ENCODE measurements around the gene GLIS2. TPM values are rescaled to one million over a fixed set of nuclear protein-coding genes. Genes with fewer than 3 reads are reported as not detected.

Gene GLIS2
- total and polyA plus RNA-seq, 2 donors (not counting 1 experiment from before 2014, with no cell fraction given): 4.0 to 6.0 TPM

DNA sequence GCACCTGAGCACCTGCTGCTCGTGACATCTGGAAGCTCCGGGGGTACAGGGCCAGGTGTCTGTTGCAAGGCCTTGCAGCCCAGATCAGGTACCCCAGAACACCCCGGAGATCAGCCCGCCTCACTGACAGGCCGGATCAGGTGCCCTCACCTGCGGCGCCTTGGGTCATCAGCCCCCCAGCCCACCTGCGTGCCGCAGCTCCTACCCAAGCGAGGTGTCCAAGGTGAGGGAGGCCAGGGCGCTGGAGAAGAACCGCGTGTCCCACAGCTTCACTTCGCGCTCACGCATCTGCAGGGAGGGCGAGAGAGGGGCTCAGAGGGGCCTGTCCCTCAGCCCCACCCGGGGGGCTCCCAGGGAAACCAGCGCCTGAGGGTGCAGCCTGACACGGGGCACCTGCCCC, 71.9 kb downstream of the GLIS2 start:
- Histone ChIP-seq H3K27me3 (ENCODE audit: control insufficient read depth, insufficient read depth, low read length) (no peaks in the 10 kb centered on the region), H3K9me3 (ENCODE audit: control insufficient read depth, insufficient read depth, low read depth, low read length) (no peaks in the 10 kb centered on the region), H3K36me3 (ENCODE audit: control insufficient read depth, insufficient read depth, low read length) (peaks cover 18% of the 10 kb centered on the region), H3K4me1 (ENCODE audit: control insufficient read depth, extremely low read depth, insufficient read depth, low read length) (peaks cover 74% of the 10 kb centered on the region), H3K27ac (ENCODE audit: insufficient read depth, low read length) (peak overlapping the region; percentile 34), H3K79me2 (ENCODE audit: control insufficient read depth, insufficient read depth, low read length) (peaks cover 3% of the 10 kb centered on the region), H3K4me2 (ENCODE audit: extremely low read depth, insufficient read depth, low read length) (no peak overlapping the region), H3K9ac (ENCODE audit: insufficient read depth, low read length) (no peak overlapping the region), H4K20me1 (ENCODE audit: control insufficient read depth, extremely low read depth, insufficient read depth, low read length) (no peaks in the 10 kb centered on the region), H3K4me3 (replicated peaks in 1 of 4; ENCODE audit: control extremely low read depth in 1 of 4, insufficient read depth in 1 of 4, low read depth in 3 of 4, low read length in 4 of 4) (no peak overlapping the region), H2AFZ (ENCODE audit: low read length) (no peak overlapping the region)
- no peak for TF ChIP-seq EZH2 (IDR thresholded peaks at IDR 0.05; ENCODE audit: low read length, missing control alignments)
- TF ChIP-seq, protein P1, sequence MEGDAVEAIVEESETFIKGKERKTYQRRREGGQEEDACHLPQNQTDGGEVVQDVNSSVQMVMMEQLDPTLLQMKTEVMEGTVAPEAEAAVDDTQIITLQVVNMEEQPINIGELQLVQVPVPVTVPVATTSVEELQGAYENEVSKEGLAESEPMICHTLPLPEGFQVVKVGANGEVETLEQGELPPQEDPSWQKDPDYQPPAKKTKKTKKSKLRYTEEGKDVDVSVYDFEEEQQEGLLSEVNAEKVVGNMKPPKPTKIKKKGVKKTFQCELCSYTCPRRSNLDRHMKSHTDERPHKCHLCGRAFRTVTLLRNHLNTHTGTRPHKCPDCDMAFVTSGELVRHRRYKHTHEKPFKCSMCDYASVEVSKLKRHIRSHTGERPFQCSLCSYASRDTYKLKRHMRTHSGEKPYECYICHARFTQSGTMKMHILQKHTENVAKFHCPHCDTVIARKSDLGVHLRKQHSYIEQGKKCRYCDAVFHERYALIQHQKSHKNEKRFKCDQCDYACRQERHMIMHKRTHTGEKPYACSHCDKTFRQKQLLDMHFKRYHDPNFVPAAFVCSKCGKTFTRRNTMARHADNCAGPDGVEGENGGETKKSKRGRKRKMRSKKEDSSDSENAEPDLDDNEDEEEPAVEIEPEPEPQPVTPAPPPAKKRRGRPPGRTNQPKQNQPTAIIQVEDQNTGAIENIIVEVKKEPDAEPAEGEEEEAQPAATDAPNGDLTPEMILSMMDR (conservative IDR thresholded peaks at IDR 0.05 in 1 of 2, IDR thresholded peaks at IDR 0.05 in 1 of 2; ENCODE audit: low read depth in 1 of 2, low read length in 2 of 2): no peak
- DNase-seq (ENCODE audit: low read depth in 2 of 2): no peak

DNA sequence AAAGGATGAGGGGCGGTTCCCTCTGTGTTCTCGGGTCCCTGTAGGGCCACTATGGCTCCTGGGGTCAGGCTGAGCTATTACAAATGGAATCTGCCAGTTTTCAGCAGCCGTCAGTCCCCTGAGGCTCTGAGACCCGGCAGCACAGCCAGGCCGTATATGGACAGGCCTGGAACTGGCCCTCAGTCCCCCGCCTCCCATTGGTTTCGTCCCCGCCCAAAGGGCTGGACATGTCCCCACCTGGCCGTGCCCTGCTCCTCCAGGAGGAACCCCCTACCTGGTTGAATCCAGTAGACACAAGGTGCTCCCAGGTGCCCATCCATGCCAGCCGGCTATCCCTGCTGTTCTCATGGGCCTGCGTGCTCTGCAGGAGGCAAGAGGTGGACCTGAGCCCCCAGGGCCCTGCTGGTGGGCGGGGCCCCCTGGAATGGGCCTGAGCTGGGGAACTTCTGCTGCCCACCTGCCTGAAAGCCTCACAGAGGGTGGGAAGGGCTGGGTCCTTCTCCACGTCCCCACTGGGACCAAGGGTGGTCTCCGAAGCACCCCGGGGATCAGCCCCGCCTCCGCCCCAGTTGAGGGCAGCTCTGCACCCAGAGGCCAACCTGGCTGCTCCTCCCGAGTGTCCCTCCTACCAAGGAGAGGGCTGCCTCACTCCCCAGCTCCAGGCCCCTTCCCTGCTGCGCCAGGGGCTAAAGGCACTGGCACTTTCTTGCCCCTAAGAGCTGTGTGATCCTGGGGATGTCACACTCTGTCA, 72.6 kb downstream of the GLIS2 start:
- Histone ChIP-seq H3K36me3 (ENCODE audit: control insufficient read depth, insufficient read depth, low read length) (peaks cover 14% of the 10 kb centered on the region), H2AFZ (ENCODE audit: low read length) (no peak overlapping the region), H3K9ac (ENCODE audit: insufficient read depth, low read length) (peak overlapping the region; percentile 55), H3K9me3 (ENCODE audit: control insufficient read depth, insufficient read depth, low read depth, low read length) (no peaks in the 10 kb centered on the region), H4K20me1 (ENCODE audit: control insufficient read depth, extremely low read depth, insufficient read depth, low read length) (no peaks in the 10 kb centered on the region), H3K79me2 (ENCODE audit: control insufficient read depth, insufficient read depth, low read length) (no peaks in the 10 kb centered on the region), H3K27ac (ENCODE audit: insufficient read depth, low read length) (peak overlapping the region; percentile 67), H3K4me3 (replicated peaks in 1 of 4; ENCODE audit: control extremely low read depth in 1 of 4, insufficient read depth in 1 of 4, low read depth in 3 of 4, low read length in 4 of 4) (no peak overlapping the region), H3K4me1 (ENCODE audit: control insufficient read depth, extremely low read depth, insufficient read depth, low read length) (peaks cover 80% of the 10 kb centered on the region), H3K4me2 (ENCODE audit: extremely low read depth, insufficient read depth, low read length) (no peak overlapping the region), H3K27me3 (ENCODE audit: control insufficient read depth, insufficient read depth, low read length) (no peaks in the 10 kb centered on the region)
- TF ChIP-seq, protein P1 (conservative IDR thresholded peaks at IDR 0.05 in 1 of 2, IDR thresholded peaks at IDR 0.05 in 1 of 2; ENCODE audit: low read depth in 1 of 2, low read length in 2 of 2): no peak
- TF ChIP-seq EZH2 (IDR thresholded peaks at IDR 0.05; ENCODE audit: low read length, missing control alignments): no peak
- no peak for DNase-seq (ENCODE audit: low read depth in 2 of 2)

Other genes with a start within 250 kb of the GLIS2 start
- gene ADCY9, start 199.6 kb upstream of the GLIS2 start, total RNA-seq: 21.6 and 37.0 TPM in 2 replicates
- gene ADCY9, start 199.6 kb upstream of the GLIS2 start, polyA plus RNA-seq: 21.1 and 22.1 TPM in 2 replicates
- under 0.01 and 0.17 TPM in 2 replicates for gene SRL, start 74.0 kb upstream of the GLIS2 start, total RNA-seq
- 0.07 TPM in 2 replicates for gene SRL, start 74.0 kb upstream of the GLIS2 start, polyA plus RNA-seq
- gene TFAP4, start 43.0 kb upstream of the GLIS2 start, total RNA-seq: 8.2 and 8.9 TPM in 2 replicates
- 3.5 and 6.6 TPM in 2 replicates for gene TFAP4, start 43.0 kb upstream of the GLIS2 start, polyA plus RNA-seq
- gene PAM16, start 35.3 kb downstream of the GLIS2 start, total RNA-seq: 24.4 and 34.3 TPM in 2 replicates
- 14.8 and 19.9 TPM in 2 replicates for gene PAM16, start 35.3 kb downstream of the GLIS2 start, polyA plus RNA-seq
- 57.0 and 79.4 TPM in 2 replicates for gene VASN, start 55.8 kb downstream of the GLIS2 start, total RNA-seq
- gene VASN, start 55.8 kb downstream of the GLIS2 start, polyA plus RNA-seq: 30.6 and 61.9 TPM in 2 replicates
- 5.4 and 11.1 TPM in 2 replicates for gene CORO7, start 100.5 kb downstream of the GLIS2 start, total RNA-seq
- gene CORO7, start 100.5 kb downstream of the GLIS2 start, polyA plus RNA-seq: 5.6 and 6.1 TPM in 2 replicates
- gene DNAJA3, start 109.8 kb downstream of the GLIS2 start, total RNA-seq: 59.8 and 66.1 TPM in 2 replicates
- 27.8 and 39.8 TPM in 2 replicates for gene DNAJA3, start 109.8 kb downstream of the GLIS2 start, polyA plus RNA-seq
- gene NMRAL1, start 158.6 kb downstream of the GLIS2 start, total RNA-seq: 71.7 and 73.5 TPM in 2 replicates
- gene NMRAL1, start 158.6 kb downstream of the GLIS2 start, polyA plus RNA-seq: 33.6 and 42.0 TPM in 2 replicates
- gene HMOX2, start 160.3 kb downstream of the GLIS2 start, total RNA-seq: 40.0 and 40.6 TPM in 2 replicates
- 45.7 and 54.7 TPM in 2 replicates for gene HMOX2, start 160.3 kb downstream of the GLIS2 start, polyA plus RNA-seq
- 4.9 and 12.2 TPM in 2 replicates for gene CDIP1, start 222.7 kb downstream of the GLIS2 start, total RNA-seq
- gene CDIP1, start 222.7 kb downstream of the GLIS2 start, polyA plus RNA-seq: 6.3 and 11.7 TPM in 2 replicates
- gene C16orf96, start 240.3 kb downstream of the GLIS2 start, total RNA-seq: under 0.01 TPM in 2 replicates
- gene C16orf96, start 240.3 kb downstream of the GLIS2 start, polyA plus RNA-seq: 0.01 TPM in 1 of 2 replicates, not detected in the other

All from fibroblast of lung (primary cell).